Ishikawa (cell line): ENCODE data around the gene NDUFA13.

Experiments used
- EGR1 ChIP-seq: IDR thresholded peaks from 2 replicates; pipeline ENCODE4 v1.6.1; 2012
- FOXM1 ChIP-seq: IDR thresholded peaks from 2 replicates; pipeline ENCODE4 v1.6.1; 2012; ENCODE audit warnings: low read depth, borderline replicate concordance
- MAX ChIP-seq: IDR thresholded peaks from 2 replicates; pipeline ENCODE4 v1.6.1; 2012
- REST ChIP-seq: IDR thresholded peaks from 2 replicates; pipeline ENCODE4 v1.6.1; 2012; ENCODE audit warnings: low read depth, mild to moderate bottlenecking
- TCF12 ChIP-seq: IDR thresholded peaks from 2 replicates; pipeline ENCODE4 v1.6.1; 2012; ENCODE audit warnings: low read depth
- USF1 ChIP-seq: IDR thresholded peaks from 2 replicates; pipeline ENCODE4 v1.6.1; 2012
- YY1 ChIP-seq: IDR thresholded peaks from 2 replicates; pipeline ENCODE4 v1.6.1; 2012; ENCODE audit warnings: low read depth

- TF ChIP-seq MAX (no peak), FOXM1 (no peak), REST (no peak), TCF12 (no peak), USF1 (no peak), YY1 (no peak), EGR1 (no peak)
These were observed 35.3 kb upstream of the NDUFA13 start for GRCh38 chr19:19480688-19481087.
